HG03571 (cell line): ENCODE results near the gene BRDT.

Experiments used
- ATAC-seq: cut with Tn5 transposase; IDR thresholded peaks from one replicate; pipeline ENCODE4 v1.9.1; 2021; ENCODE audit not compliant: unreplicated experiment

BRDT gene

DNA sequence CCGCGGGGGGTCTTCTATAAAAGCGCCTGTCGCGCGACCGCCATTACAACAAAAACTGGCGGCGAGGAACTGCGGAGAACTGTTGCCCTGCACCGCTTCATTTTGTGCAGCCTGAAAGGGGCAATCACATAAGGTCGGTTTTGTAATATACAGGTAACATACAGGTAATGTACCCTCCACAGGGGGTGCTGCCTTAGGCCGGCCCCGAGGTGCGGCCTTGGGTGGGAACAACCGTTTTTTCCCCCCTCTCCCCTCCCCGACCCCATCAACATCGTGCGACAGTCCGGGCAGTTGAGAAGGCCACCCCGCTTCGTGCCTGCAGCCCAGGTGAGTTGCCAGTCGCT is at the start of gene BRDT:
TSS of gene BRDT (plus strand) at position 46 of the 344 bp plus-strand sequence. CDS start 13,354 bp downstream, outside the sequence.
- no peak for ATAC-seq

- no peak for ATAC-seq
Measured at GRCh38 chr1:91900562-91900961, 48.6 kb upstream of the BRDT start.

DNA sequence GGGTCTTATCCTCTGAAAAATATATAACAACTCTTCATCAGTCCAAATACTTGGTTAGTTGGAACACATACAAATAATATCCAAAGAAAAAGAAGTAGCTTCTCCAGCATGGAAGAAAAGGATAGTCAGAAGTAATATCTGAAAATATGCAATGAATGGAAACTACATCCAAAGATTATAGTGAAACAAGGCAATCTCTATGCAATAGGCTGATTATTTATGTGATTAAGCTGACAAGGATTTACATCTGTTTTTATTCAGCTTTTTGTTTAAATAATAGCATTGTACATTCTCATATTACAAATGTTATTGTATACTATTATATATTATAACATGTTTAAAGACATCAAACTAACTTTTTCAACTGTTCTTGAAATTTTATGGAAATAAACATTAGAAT is 48.0 kb upstream of the BRDT start:
- ATAC-seq: no peak

DNA sequence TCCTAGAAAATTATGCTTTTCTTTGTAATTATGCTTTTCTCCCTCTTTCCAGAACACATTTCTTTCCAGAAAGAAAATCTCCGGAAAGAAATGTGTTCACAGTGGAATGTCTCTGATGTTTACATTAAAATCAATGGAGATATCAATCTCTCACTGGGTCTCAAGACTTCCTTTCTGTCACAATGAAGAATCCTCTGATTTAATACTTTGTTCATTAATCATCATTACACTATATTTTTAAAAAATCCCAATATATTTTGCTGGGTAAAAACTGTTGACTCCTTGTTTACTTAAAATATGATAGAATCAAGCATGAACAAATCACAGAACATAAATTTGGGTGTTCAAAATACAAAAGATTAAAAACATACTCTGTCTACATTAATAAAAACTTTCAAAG is 36.9 kb upstream of the BRDT start:
- ATAC-seq: no peak

- ATAC-seq: no peak
Measured at GRCh38 chr1:91913018-91913417, 36.2 kb upstream of the BRDT start.

GRCh38 chr1:91916046-91916445 is 33.2 kb upstream of the BRDT start:
- no peak for ATAC-seq

- ATAC-seq: no peak
Measured at GRCh38 chr1:91916811-91917460, 32.3 kb upstream of the BRDT start.

DNA sequence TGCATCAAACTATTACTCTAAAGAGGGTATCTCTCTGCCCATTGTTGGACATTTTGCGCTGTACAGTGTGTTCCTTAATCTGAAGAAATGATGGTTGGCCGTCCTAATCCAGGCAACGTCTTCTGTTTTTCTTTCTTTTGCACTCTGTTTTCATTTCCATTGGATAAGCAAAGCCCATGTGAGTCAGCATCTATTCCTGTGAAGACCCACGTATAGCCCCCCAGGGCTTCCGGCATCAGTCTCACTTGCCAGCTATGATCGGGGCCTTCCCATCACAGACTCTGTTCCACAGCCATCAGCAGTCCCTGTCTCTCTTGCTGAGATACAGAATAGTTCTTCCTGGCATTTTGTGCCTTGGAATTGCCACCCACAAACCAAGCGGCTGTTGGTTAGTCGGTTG is 29.2 kb upstream of the BRDT start:
- ATAC-seq: no peak

DNA sequence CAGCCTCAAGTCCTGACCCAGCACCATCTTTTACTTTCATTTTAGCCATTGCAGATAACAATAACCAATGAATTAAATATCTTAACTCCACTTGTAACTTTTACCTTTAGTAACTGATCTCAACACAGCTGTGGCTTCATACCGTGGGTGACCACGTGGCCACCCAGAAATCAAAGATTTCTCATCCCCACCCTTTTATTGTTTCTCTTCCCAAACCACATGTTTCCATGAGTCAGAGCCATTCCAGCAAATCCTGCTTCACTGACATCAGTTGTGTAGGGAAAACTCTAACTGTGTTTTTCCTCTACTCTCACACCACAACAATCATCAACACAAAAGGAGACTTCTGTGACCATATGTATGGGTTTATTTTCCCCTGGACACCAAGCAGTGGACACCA is 25.1 kb upstream of the BRDT start:
- ATAC-seq: no peak

DNA sequence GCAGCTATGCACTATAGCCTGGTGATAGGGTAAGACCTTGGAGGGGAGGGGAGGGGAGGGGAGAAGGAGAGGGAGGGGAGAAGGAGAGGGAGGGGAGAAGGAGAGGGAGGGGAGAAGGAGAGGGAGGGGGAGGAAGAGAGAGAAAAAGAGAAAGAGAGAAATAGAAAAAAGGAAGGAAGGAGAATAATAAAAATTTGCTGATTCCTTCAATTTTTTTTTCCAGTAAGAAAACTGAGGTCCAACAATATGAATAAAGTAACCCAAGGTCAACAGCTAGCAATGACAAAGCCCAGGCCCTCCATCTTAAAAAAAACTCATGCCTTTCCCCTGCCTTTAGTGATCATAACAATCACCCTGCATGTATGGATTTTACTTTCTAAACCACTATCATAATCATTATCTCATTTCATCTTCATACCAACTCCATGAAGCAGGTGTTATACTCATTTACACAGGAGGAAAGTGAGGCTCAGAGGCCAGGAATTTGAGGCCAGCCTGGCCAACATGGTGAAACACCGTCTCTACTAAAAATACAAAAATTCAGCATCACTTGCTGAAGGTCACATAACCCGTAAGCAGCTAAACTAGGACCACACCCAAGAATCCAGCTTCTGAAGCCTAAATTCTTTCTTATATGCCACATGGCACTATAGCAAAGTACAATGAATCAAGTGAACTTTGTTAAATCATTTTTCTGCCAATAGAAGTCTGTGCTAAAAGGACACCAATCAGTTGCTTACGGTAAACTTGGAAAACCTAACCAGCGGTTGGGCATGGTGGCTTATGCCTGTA is 23.4 kb upstream of the BRDT start:
- no peak for ATAC-seq

DNA sequence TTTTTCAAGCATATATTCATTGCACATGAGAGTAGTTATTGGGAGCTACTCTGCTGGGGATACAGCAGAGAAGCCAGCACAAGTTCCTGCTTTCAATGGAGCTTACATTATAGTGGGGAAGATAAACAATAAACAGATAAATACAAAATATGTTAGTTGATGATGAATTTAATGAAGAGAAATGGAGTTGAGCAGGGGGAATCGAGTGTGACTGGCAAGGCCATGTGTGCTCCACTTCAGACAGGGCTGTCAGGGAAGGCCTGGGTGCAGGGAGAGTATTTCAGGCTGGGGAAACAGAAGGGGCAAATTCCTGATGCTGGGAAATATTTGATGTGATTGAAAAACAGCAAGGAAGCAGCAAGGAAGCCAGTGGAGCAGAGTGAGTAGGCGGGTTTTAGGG is 21.2 kb upstream of the BRDT start:
- no peak for ATAC-seq

DNA sequence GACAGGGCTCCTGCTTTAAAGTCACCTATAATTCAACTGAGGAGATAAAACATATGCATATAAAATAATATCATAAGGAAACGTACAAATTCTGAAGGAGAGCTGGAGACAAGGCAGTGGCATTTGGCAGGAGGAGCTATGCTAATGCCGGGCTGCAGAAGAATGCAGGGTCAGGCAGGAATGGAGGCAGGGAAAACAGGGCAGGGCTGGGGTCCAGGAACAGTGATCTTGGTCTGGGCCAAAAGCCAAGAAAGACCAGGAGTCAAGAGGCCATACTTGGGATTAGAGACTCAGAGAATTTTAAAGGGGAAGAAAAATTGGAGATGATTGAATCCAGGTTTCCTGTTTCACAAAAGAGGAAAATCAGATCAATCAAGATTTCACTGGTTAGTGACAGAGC is 20.0 kb upstream of the BRDT start:
- no peak for ATAC-seq

DNA sequence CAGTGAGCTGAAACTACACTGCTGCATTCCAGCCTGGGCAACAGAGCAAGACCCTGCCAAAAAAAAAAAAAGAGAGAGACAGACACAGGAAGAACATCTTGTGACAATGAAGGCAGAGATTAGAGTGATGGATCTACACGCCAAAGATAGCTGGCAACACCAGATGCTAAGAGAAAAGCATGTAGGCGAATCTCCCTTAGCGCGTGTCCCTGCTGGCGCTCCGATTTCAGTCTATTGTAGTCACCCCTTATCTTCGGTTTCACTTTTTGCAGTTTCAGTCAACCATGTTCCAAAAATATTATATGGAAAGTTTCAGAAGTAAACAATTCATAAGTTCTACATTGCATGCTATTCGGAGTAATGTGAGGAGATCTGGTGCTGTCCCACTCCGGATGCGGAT is 11.6 kb upstream of the BRDT start:
- no peak for ATAC-seq

GRCh38 chr1:91940496-91940895 is 8.7 kb upstream of the BRDT start:
- no peak for ATAC-seq

DNA sequence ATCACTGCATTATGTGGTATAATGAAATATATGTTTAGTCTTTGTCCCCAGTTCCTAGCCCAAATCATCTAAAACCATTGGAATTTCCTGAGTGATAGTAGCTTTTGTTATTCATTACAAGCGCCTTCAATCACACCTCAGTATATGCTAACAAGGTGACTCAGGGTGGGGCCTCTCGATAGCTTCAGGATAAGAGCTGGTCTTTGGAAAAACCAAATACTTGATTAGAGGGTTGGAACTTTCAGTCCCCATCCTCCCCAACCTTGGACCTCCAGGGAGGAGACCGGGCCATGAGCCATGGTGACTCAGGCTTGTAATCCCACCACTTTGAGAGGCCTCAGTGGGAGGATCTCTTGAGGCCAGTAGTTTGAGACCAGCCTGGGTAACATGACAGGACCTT is 5.1 kb upstream of the BRDT start:
- ATAC-seq: no peak

DNA sequence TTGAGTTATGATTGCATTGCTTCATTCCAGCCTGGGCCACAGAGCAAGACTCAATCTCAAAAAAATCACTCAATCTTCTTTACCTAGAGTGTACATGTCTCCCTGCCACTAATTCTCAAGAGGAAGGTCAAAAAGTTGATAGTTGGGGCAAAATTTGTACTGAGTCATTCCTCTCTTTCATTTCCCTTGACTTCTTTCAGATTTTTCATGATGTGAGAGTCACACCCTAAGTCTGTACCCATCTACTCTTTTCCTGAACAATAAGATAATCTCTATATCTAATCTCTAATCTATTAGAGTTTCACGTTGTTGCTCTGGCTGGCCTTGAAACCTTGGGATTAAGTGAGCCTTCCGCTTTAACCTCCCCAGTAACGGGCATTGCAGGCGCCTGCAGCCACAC is 1.1 kb upstream of the BRDT start:
- ATAC-seq: no peak

DNA sequence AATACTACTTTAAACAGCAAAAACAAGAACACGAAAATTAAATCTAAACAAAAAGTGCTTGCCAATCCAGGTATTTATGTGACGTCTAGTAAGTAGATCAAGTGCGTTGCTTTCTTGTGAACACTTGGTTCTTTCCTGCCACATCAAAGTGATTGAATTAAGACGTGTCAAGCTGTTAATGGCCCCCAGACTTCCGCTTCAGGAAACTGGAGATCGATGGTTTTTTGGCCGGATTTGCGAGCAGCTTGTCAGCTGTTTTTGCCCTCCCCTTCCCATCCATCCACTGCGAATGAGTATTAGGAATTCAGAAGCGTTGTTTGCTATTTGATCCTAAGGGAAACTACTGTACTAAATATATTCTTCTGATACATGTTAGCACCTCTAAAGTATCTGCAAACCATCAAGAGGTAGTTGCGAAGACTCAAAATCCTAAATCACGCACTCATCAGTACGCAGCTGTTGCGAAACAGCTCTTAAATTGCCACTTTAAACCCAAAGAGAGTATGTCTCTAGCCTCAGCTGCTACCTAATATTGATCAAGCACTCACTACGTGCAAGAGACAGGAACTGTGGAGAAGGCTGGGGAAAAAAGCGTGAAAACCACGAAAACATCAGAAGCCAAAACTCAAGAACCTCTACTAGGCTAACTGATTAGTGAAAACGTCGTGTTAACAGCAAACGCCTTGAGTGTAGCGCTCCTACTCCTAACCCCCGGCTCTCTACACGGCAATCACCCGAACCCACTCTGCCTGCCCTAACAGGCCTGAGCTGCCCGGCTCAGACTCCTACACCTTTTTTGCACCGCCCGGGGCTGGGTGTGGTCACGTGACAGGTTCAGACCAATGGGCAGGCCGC is 473 bp upstream of the BRDT start:
- ATAC-seq: no peak

GRCh38 chr1:91952187-91952586 is 3.0 kb downstream of the BRDT start:
- ATAC-seq: no peak

GRCh38 chr1:91958926-91959325 is 9.7 kb downstream of the BRDT start:
- no peak for ATAC-seq

- ATAC-seq: no peak
Measured at GRCh38 chr1:91968334-91968733, 19.1 kb downstream of the BRDT start.

- ATAC-seq: no peak
Measured at GRCh38 chr1:91979383-91979782, 30.2 kb downstream of the BRDT start.

DNA sequence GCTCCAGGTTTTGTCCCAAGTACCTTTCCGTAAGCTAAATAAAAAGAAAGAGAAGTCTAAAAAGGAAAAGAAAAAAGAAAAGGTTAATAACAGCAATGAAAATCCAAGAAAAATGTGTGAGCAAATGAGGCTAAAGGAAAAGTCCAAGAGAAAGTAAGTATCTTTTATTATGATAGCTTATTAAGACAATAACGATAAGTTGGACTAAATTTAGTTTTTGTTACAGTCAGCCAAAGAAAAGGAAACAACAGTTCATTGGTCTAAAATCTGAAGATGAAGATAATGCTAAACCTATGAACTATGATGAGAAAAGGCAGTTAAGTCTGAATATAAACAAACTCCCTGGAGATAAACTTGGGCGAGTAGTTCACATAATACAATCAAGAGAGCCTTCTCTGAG is 31.5 kb downstream of the BRDT start:
- ATAC-seq: no peak
